Endothelial cell of umbilical vein (primary cell): ENCODE measurements around the gene RMRP. TPM values are rescaled to one million over a fixed set of nuclear protein-coding genes. Genes with fewer than 3 reads are reported as not detected.
A peak's percentile ranks its signal among the peaks of the same experiment; 100 is the strongest.

Experiments
- BruUV-seq: library from RNA; stranded (reverse); fragments of 400-500 nt; replicated peaks from 2 replicates; lab custom pipeline; 2021; lab: Mats Ljungman, UMichigan
- CTCF ChIA-PET: fragments of 300-600, 350-600 bp; sonication (Branson Sonifier 250); formaldehyde crosslinking; loops from one replicate; lab custom pipeline; 2021; ENCODE audit warnings: antibody characterized with exemption, inconsistent platforms; lab: Charles Lee
- POLR2A ChIA-PET: fragments of 300-600, 350-600 bp; sonication (Branson Sonifier 250); formaldehyde crosslinking; loops from one replicate; lab custom pipeline; 2021; ENCODE audit warnings: antibody characterized with exemption, inconsistent platforms; lab: Charles Lee
- DNase-seq: peaks from one replicate; pipeline ENCODE4 v3.0.0-alpha.2; 2011; ENCODE audit warnings: low read depth, low spot score
- FAIRE-seq: peaks from 2 replicates; lab custom pipeline; 2011; peaks lifted over from hg19 to GRCh38; lab: Jason Lieb, UNC
- H2AFZ ChIP-seq: 2 replicates; pipeline ENCODE4 v1.6.0; 2012; ENCODE audit warnings: low read depth, low read length, control low read depth, inconsistent platforms
- H3K27ac ChIP-seq: 2 replicates; pipeline ENCODE4 v1.5.1; 2011; ENCODE audit warnings: low read depth, mild to moderate bottlenecking, control low read depth, low read length, moderate library complexity; ENCODE audit not compliant: insufficient read depth
- H3K27me3 ChIP-seq, 2 experiments: 2 replicates each; pipeline versions ENCODE4 v1.6.0 to v1.6.1; 2011; ENCODE audit warnings: low read length in 2 of 2, mixed read lengths in 1 of 2; ENCODE audit not compliant: control insufficient read depth in 2 of 2, insufficient read depth in 2 of 2
- H3K36me3 ChIP-seq, 2 experiments: 2 replicates in 1 of 2; 3 replicates in 1 of 2; pipeline ENCODE4 v1.5.1; 2011; ENCODE audit warnings: low read length in 2 of 2, mild to moderate bottlenecking in 1 of 2, moderate library complexity in 1 of 2; ENCODE audit not compliant: control insufficient read depth in 2 of 2, insufficient read depth in 2 of 2; ENCODE audit errors: extremely low read depth in 1 of 2
- H3K4me1 ChIP-seq: 3 replicates; pipeline ENCODE4 v1.5.1; 2011; ENCODE audit warnings: mild to moderate bottlenecking, low read length; ENCODE audit not compliant: control insufficient read depth, insufficient read depth; ENCODE audit errors: extremely low read depth
- H3K4me2 ChIP-seq: 2 replicates; pipeline ENCODE4 v1.6.1; 2011; ENCODE audit warnings: low read length, control low read depth, mixed read lengths; ENCODE audit not compliant: insufficient read depth
- H3K4me3 ChIP-seq, 3 experiments: fragments of 200-600 bp in 1 of 3; sonication (generic), shearing (Covaris generic) in 1 of 3; replicated peaks in 1 of 3; 2 replicates each; pipeline ENCODE4 v1.5.1; 2011 to 2016; ENCODE audit warnings: control low read depth in 3 of 3, low read length in 3 of 3, mild to moderate bottlenecking in 2 of 3, inconsistent platforms in 1 of 3, low read depth in 1 of 3, moderate library complexity in 1 of 3; ENCODE audit not compliant: insufficient read depth in 1 of 3
- H3K79me2 ChIP-seq: 2 replicates; pipeline ENCODE4 v1.6.0; 2012; ENCODE audit warnings: low read length, inconsistent platforms; ENCODE audit not compliant: control insufficient read depth, insufficient read depth
- H3K9ac ChIP-seq: replicated peaks from 2 replicates; pipeline ENCODE3; 2011; ENCODE audit warnings: low read length, control low read depth; ENCODE audit not compliant: insufficient read depth; ENCODE audit errors: extremely low read depth
- H3K9me1 ChIP-seq: replicated peaks from 3 replicates; pipeline ENCODE4 v1.6.0; 2011; ENCODE audit warnings: mild to moderate bottlenecking, low read length; ENCODE audit not compliant: control insufficient read depth, insufficient read depth; ENCODE audit errors: extremely low read depth
- H3K9me3 ChIP-seq: replicated peaks from 2 replicates; pipeline ENCODE4 v1.5.1; 2012; ENCODE audit warnings: low read length, inconsistent platforms; ENCODE audit not compliant: control insufficient read depth, insufficient read depth
- H4K20me1 ChIP-seq: replicated peaks from 2 replicates; pipeline ENCODE3; 2011; ENCODE audit warnings: mild to moderate bottlenecking, low read length; ENCODE audit not compliant: control insufficient read depth, insufficient read depth; ENCODE audit errors: extremely low read depth
- CTCF ChIP-seq, 2 donors: IDR thresholded peaks; 1 replicate in 1 of 2; 2 replicates in 1 of 2; pipeline ENCODE4 v1.5.1; 2011; ENCODE audit warnings: low read length in 2 of 2, mild to moderate bottlenecking in 2 of 2, moderate library complexity in 2 of 2, control low read depth in 1 of 2, inconsistent platforms in 1 of 2, low read depth in 1 of 2; ENCODE audit not compliant: insufficient read depth in 1 of 2; ENCODE audit errors: extremely low read depth in 1 of 2
- EZH2 ChIP-seq: IDR thresholded peaks from 2 replicates; pipeline ENCODE4 v1.6.1; 2012; ENCODE audit warnings: borderline replicate concordance, low read depth, mild to moderate bottlenecking, moderate library complexity, low read length, inconsistent platforms; ENCODE audit not compliant: severe bottlenecking
- FOS ChIP-seq: IDR thresholded peaks from 2 replicates; pipeline ENCODE4 v1.6.1; 2011; ENCODE audit warnings: mild to moderate bottlenecking, low read length, moderate library complexity, borderline replicate concordance; ENCODE audit not compliant: insufficient read depth
- GATA2 ChIP-seq: IDR thresholded peaks from 2 replicates; pipeline ENCODE4 v1.7.0; 2011; ENCODE audit warnings: low read depth, mild to moderate bottlenecking, moderate library complexity, mixed read lengths, low read length; ENCODE audit not compliant: insufficient read length, insufficient read depth
- JUN ChIP-seq: IDR thresholded peaks from 2 replicates; pipeline ENCODE4 v1.6.1; 2011; ENCODE audit warnings: borderline replicate concordance, low read depth; ENCODE audit not compliant: insufficient read length, insufficient read depth
- MAX ChIP-seq: IDR thresholded peaks from 2 replicates; pipeline ENCODE4 v1.6.1; 2011; ENCODE audit not compliant: insufficient read depth, insufficient read length
- MYC ChIP-seq: IDR thresholded peaks from one replicate; pipeline ENCODE4 v1.6.1; 2011; ENCODE audit warnings: mild to moderate bottlenecking, low read depth, low read length
- POLR2A ChIP-seq: IDR thresholded peaks from 2 replicates; pipeline ENCODE4 v1.6.1; 2012; ENCODE audit warnings: low read depth, mild to moderate bottlenecking, control low read depth, low read length
- POLR2AphosphoS5 ChIP-seq: IDR thresholded peaks from 2 replicates; pipeline ENCODE4 v1.6.1; 2012; ENCODE audit warnings: low read depth, mild to moderate bottlenecking, control low read depth, low read length, moderate library complexity; ENCODE audit not compliant: insufficient read depth
- dilution Hi-C: fragments of 300-500 bp; cut with MboI; formaldehyde crosslinking; loops from one replicate; pipeline ENCODE4 v1.15.0; 2019; ENCODE audit warnings: low sequenced_read_pairs; ENCODE audit not compliant: extremely low pct_ligation_motif_present
- intact Hi-C: fragments of 100-400 bp; cut with micrococcal nuclease; formaldehyde crosslinking; loops from one replicate; pipeline ENCODE4 v1.10.0; 2022
- polyA plus RNA-seq, 4 experiments: library from polyadenylated mRNA; depleted of rRNA in 3 of 4; stranded (reverse) in 3 of 4; unstranded in 1 of 4; fragments of >200 nt; gene quantifications; 2 replicates each; pipeline versions ENCODE4 v1.2.1 to v1.2.3, GENCODE V29; 2011 to 2012; ENCODE audit warnings: missing spikeins in 1 of 4
- total RNA-seq: library from RNA; stranded (reverse); gene quantifications from 2 replicates; pipeline ENCODE4 v1.2.3, GENCODE V29; 2021

The RMRP gene
- total and polyA plus RNA-seq, 2 donors (not counting 3 experiments of a cell fraction or from before 2014, with no cell fraction given), result 19,118 TPM; not detected in 1

GRCh38 chr9:35659340-35659739 is 1.5 kb upstream of the RMRP start:
- Histone ChIP-seq H2AFZ (no peak overlapping the region), H3K9ac (peak overlapping the region; percentile 86), H3K9me3 (no peaks in the 10 kb centered on the region), H3K9me1 (no peaks in the 10 kb centered on the region), H3K27ac (peak overlapping the region; percentile 94), H3K27me3 (no peaks in the 10 kb centered on the region), H3K4me3 (peak overlapping the region in 1 of 3 experiments; percentile 87), H3K36me3 (peaks cover 0 to 8% of the 10 kb centered on the region in 2 experiments), H3K4me2 (peak overlapping the region; percentile 93), H3K4me1 (peaks cover 16% of the 10 kb centered on the region), H3K79me2 (peaks cover 4% of the 10 kb centered on the region), H4K20me1 (no peaks in the 10 kb centered on the region)
- ChIA-PET CTCF (interaction anchor here (0.8 to 10.0 kb wide), 4 partner anchors 10 to 55 kb away, joined by 3 to 227 read pairs (median 8); partner anchors contain the start of gene TPM2), POLR2A (interaction anchor here (1.6 kb wide), 1 partner anchor 29 kb away, joined by 4 read pairs; no protein-coding TSS in a partner anchor)
- dilution Hi-C loops (no loop called here), intact Hi-C loops (loop anchor here (5.0 kb wide), 2 partner anchors 167 to 248 kb away; partner anchors contain the start of genes HRCT1, RUSC2 and SPAAR)
- no peak for TF ChIP-seq POLR2A
- no peak for TF ChIP-seq MYC
- no peak for TF ChIP-seq JUN
- no peak for TF ChIP-seq FOS
- no peak for DNase-seq
- BruUV-seq, result no TSS peak
- FAIRE-seq, result peak; percentile 78

- BruUV-seq, result no TSS peak
Measured at GRCh38 chr9:35658968-35659220, 1.1 kb upstream of the RMRP start.

More at GRCh38 chr9:35658968-35659220, 1.1 kb upstream of the RMRP start:
- ChIA-PET POLR2A (interaction anchor here (1.6 kb wide), 1 partner anchor 29 kb away, joined by 4 read pairs; no protein-coding TSS in a partner anchor), CTCF (interaction anchor here (0.8 to 10.0 kb wide), 5 partner anchors 10 to 68 kb away, joined by 3 to 227 read pairs (median 9); partner anchors contain the start of gene TPM2)
- Histone ChIP-seq H3K9me1 (no peaks in the 10 kb centered on the region), H4K20me1 (no peaks in the 10 kb centered on the region), H3K4me3 (peak overlapping the region; percentile 84 to 87 (median 86)), H3K9me3 (no peaks in the 10 kb centered on the region), H3K79me2 (peaks cover 4% of the 10 kb centered on the region), H3K36me3 (peaks cover 0 to 8% of the 10 kb centered on the region in 2 experiments), H3K4me1 (peaks cover 12% of the 10 kb centered on the region), H3K27ac (peak overlapping the region; percentile 94), H3K4me2 (peak overlapping the region; percentile 93), H3K9ac (peak overlapping the region; percentile 86), H3K27me3 (no peaks in the 10 kb centered on the region), H2AFZ (peak overlapping the region; percentile 84)
- FAIRE-seq (peak; percentile 65), DNase-seq (no peak)
- intact Hi-C loops, result loop anchor here (1.0 to 5.0 kb wide), 5 partner anchors 30 to 248 kb away; partner anchors contain the start of genes CREB3, HRCT1, RUSC2 and SPAAR
- dilution Hi-C loops, result no loop called here
- no peak for TF ChIP-seq POLR2A
- no peak for TF ChIP-seq CTCF (IDR thresholded peaks at IDR 0.05; ENCODE audit: extremely low read depth in 1 of 2, insufficient read depth in 1 of 2, low read depth in 1 of 2, low read length in 2 of 2)
- TF ChIP-seq GATA2, result no peak
- no peak for TF ChIP-seq MYC
- no peak for TF ChIP-seq MAX
- TF ChIP-seq JUN, result no peak
- no peak for TF ChIP-seq POLR2AphosphoS5
- no peak for TF ChIP-seq FOS
- TF ChIP-seq EZH2, result no peak
